ENCODE results near the gene NEU1. TPM values are rescaled to one million over a fixed set of nuclear protein-coding genes. Genes with fewer than 3 reads are reported as not detected.

The NEU1 gene
- total RNA-seq, 1 experiment from 2014 or later: 15.1 TPM

DNA sequence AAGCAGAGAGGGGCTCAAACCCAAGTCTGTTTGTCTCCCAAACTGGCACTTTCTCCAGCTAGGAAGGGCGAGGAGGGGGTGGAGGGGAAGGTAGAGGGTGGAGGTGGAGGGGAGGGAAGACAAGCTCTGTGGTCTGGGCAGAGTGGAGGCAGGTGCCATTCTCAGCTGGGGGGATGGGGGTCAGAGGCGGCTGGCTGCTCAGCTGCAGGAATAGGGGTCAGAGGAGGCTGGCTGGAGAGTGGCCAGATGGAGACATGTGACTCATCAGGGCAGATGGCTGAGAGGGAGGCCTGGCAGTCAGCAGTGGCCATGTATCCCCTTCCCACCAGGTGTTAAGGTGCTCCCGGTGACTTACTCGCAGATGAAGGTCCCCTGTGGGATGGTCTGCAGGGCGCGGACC is 19.7 kb upstream of the NEU1 start:
- no peak overlapping the region for H3K9ac ChIP-seq (ENCODE audit: low read length)
- no peaks in the 10 kb centered on the region for H4K20me1 ChIP-seq (ENCODE audit: insufficient read depth)
- no peak overlapping the region for H3K4me3 ChIP-seq (replicated peaks in 1 of 2; ENCODE audit: low read depth in 1 of 2, low read length in 2 of 2)
- H3K79me2 ChIP-seq (ENCODE audit: insufficient read depth, low read length): no peaks in the 10 kb centered on the region
- H3K9me2 ChIP-seq (ENCODE audit: insufficient read depth): no peaks in the 10 kb centered on the region
- BruUV-seq (replicated peaks): no TSS peak
- intact Hi-C loops (cut with micrococcal nuclease): no loop called here
- ChIA-PET POLR2A (interaction anchor here (0.6 kb wide), 1 partner anchor 56 kb away, joined by 6 read pairs; no protein-coding TSS in a partner anchor), RAD21 (ENCODE audit: low non-redundant PET in 1 of 2, low total read pairs in 2 of 2, uncharacterized antibody in 2 of 2, unreplicated experiment in 2 of 2) (no interaction called here), CTCF (no interaction called here)
- H3K4me2 ChIP-seq (ENCODE audit: low read length): no peak overlapping the region
- ATAC-seq (no peak), DNase-seq (ENCODE audit: low read depth, low spot score) (no peak)
- no peak overlapping the region for H3K27ac ChIP-seq (ENCODE audit: low read depth, low read length)
- H3K4me1 ChIP-seq (ENCODE audit: control insufficient read depth in 1 of 2, insufficient read depth in 2 of 2, low read length in 2 of 2): no peaks in the 10 kb centered on the region
- H2AFZ ChIP-seq (ENCODE audit: low read depth, low read length, poor library complexity, severe bottlenecking): no peak overlapping the region
- H3K27me3 ChIP-seq (ENCODE audit: insufficient read depth, low read length): no peaks in the 10 kb centered on the region
- no peaks in the 10 kb centered on the region for H3K9me3 ChIP-seq (ENCODE audit: control insufficient read depth in 1 of 2, insufficient read depth in 1 of 2, low read depth in 1 of 2, low read length in 2 of 2)
- no peak for TF ChIP-seq RAD21 (IDR thresholded peaks at IDR 0.05; ENCODE audit: low read depth)
- TF ChIP-seq EZH2 (IDR thresholded peaks at IDR 0.05): no peak
- TF ChIP-seq SIN3A (IDR thresholded peaks at IDR 0.05; ENCODE audit: low read depth): no peak
- TF ChIP-seq TCF7L2 (IDR thresholded peaks at IDR 0.05; ENCODE audit: borderline replicate concordance, extremely low read depth, insufficient read depth, insufficient read length): no peak
- no peak for TF ChIP-seq EGR1 (IDR thresholded peaks at IDR 0.05; ENCODE audit: low read depth)
- TF ChIP-seq POLR2AphosphoS5 (IDR thresholded peaks at IDR 0.05; ENCODE audit: low read depth, low read length): no peak
- no peak for TF ChIP-seq POLR2A (IDR thresholded peaks at IDR 0.05; ENCODE audit: borderline replicate concordance, extremely low read depth, insufficient read depth, insufficient read length)
- TF ChIP-seq CEBPB (IDR thresholded peaks at IDR 0.05; ENCODE audit: low read depth): no peak
- no peak for TF ChIP-seq CBX3 (IDR thresholded peaks at IDR 0.05; ENCODE audit: low read depth)
- TF ChIP-seq, protein P1, sequence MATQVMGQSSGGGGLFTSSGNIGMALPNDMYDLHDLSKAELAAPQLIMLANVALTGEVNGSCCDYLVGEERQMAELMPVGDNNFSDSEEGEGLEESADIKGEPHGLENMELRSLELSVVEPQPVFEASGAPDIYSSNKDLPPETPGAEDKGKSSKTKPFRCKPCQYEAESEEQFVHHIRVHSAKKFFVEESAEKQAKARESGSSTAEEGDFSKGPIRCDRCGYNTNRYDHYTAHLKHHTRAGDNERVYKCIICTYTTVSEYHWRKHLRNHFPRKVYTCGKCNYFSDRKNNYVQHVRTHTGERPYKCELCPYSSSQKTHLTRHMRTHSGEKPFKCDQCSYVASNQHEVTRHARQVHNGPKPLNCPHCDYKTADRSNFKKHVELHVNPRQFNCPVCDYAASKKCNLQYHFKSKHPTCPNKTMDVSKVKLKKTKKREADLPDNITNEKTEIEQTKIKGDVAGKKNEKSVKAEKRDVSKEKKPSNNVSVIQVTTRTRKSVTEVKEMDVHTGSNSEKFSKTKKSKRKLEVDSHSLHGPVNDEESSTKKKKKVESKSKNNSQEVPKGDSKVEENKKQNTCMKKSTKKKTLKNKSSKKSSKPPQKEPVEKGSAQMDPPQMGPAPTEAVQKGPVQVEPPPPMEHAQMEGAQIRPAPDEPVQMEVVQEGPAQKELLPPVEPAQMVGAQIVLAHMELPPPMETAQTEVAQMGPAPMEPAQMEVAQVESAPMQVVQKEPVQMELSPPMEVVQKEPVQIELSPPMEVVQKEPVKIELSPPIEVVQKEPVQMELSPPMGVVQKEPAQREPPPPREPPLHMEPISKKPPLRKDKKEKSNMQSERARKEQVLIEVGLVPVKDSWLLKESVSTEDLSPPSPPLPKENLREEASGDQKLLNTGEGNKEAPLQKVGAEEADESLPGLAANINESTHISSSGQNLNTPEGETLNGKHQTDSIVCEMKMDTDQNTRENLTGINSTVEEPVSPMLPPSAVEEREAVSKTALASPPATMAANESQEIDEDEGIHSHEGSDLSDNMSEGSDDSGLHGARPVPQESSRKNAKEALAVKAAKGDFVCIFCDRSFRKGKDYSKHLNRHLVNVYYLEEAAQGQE (IDR thresholded peaks at IDR 0.05; ENCODE audit: low read depth): no peak
- TF ChIP-seq FOSL1 (IDR thresholded peaks at IDR 0.05; ENCODE audit: low read depth): no peak
- TF ChIP-seq SP1 (IDR thresholded peaks at IDR 0.05; ENCODE audit: low read depth): no peak
- TF ChIP-seq, protein P2, sequence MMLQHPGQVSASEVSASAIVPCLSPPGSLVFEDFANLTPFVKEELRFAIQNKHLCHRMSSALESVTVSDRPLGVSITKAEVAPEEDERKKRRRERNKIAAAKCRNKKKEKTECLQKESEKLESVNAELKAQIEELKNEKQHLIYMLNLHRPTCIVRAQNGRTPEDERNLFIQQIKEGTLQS (IDR thresholded peaks at IDR 0.05): no peak
- TF ChIP-seq, protein P3, sequence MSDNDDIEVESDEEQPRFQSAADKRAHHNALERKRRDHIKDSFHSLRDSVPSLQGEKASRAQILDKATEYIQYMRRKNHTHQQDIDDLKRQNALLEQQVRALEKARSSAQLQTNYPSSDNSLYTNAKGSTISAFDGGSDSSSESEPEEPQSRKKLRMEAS (IDR thresholded peaks at IDR 0.05): no peak
- TF ChIP-seq ELF1 (IDR thresholded peaks at IDR 0.05; ENCODE audit: borderline replicate concordance, low read depth): no peak
- TF ChIP-seq, protein P4, sequence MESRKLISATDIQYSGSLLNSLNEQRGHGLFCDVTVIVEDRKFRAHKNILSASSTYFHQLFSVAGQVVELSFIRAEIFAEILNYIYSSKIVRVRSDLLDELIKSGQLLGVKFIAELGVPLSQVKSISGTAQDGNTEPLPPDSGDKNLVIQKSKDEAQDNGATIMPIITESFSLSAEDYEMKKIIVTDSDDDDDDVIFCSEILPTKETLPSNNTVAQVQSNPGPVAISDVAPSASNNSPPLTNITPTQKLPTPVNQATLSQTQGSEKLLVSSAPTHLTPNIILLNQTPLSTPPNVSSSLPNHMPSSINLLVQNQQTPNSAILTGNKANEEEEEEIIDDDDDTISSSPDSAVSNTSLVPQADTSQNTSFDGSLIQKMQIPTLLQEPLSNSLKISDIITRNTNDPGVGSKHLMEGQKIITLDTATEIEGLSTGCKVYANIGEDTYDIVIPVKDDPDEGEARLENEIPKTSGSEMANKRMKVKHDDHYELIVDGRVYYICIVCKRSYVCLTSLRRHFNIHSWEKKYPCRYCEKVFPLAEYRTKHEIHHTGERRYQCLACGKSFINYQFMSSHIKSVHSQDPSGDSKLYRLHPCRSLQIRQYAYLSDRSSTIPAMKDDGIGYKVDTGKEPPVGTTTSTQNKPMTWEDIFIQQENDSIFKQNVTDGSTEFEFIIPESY (IDR thresholded peaks at IDR 0.05; ENCODE audit: extremely low read depth, insufficient replicate concordance, low read length): no peak
- TF ChIP-seq ZFX (IDR thresholded peaks at IDR 0.05): no peak
- TF ChIP-seq EZH2phosphoT487 (IDR thresholded peaks at IDR 0.05; ENCODE audit: borderline replicate concordance): no peak
- peaks cover 39 to 55% of the 10 kb centered on the region in 2 experiments for H3K36me3 ChIP-seq (ENCODE audit: control insufficient read depth in 1 of 2, insufficient read depth in 2 of 2, low read length in 2 of 2)

Measured in HCT116 (cell line).